Fibroblast of peridontal ligament (primary cell): Measurements from ENCODE around the gene MAML3.

Experiments used
- DNase-seq: peaks from one replicate; pipeline ENCODE4 v3.0.0-alpha.2; 2010; ENCODE audit errors: extremely low read depth

The MAML3 gene

DNA sequence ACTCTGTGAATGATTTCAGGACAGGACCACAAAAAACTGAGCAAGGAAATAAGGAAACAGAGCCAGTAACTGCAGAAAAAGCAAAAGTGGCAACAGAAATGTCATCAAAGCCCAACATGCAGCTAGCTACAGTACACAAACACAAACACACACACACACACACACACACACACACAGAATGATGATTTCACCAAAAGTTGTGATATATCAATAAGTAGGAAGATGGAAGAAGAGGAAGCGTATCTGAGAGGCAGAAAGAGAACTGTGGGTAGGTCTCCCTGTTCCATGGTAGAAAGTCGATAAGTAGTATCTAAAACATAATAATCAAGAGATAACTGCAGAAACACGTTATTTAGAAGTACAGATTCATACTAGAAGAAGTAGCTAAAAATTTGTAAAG, 340.1 kb downstream of the MAML3 start:
- no peak for DNase-seq

DNA sequence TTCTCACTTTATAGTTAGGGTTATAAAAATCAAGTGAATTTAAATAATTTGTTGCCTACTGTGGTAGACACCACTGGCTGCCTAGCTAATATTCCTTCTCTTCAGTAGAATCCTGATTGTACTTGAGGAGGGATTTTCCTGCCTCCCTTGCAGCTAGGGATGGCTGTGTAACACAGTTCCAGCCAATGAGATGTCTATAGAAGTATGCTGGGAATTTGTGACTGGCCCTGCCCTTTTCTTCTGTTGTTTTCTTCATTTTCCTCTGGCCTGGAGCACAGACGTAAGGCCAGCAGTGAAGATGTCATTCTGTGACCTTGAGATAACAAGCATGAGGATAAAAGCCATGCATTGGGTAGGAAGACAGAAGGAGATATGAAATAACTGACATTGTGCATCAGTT, 343.3 kb downstream of the MAML3 start:
- DNase-seq, result no peak

DNA sequence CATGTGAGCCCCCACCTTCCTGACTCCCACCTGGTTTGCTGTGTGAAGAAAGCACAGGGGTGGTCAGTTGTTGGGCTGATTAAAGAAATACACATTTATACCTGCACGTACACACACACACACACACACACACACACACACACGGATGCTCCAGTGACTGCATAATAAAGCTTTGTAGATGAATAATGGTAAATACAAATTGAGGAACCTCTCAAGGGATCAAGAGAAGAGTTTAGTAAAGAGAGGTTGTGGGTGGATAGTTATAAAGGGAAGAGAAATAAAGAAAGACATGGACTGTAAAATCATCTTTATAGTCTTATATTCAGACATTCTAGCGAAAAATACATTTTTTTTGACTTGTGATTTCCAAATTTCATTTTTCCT, 344.2 kb downstream of the MAML3 start:
- no peak for DNase-seq

DNA sequence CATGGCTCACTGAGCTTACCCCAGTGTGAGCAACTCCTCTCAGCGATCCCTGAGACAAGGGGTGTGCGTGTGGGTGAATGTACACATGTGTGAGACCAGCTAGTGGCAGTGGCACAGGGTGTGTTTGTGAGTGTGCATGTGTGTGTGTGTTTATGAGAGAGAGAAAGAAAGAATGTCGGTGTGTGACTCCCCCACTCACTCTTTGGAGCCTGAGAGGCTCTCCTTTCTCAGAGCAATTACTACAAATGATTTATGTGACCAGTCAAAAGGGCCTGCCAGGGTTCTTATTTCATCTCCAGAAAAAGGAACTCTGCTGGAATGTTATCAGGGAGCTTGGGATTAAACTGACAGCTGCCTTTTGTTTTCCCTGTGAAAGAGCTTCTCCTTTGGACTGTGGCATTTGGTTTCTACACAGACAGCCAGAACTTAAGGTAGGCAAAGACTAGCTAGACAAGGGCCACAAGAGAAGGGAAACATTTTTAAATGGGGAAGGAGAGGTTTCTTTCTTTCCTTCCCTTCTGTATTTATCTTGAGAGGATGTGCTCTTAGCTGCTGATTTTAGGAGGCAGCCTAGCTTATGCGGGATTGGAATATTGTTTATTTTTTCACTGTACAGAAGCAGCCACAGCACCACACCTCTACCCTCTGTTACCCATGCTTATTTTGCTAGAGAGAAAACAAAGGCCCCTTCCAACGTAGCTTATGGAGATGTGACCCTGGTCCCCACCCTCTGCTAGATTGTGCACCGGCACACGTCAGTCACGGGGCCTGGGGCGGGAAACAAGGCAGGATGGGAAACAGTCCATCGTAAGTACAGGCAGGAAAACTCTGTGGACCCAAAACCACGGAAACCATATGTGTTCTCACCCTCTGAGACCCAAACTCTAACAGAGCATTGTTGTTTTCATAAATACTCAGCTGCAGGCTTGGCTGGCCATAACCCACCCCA, 344.9 kb downstream of the MAML3 start:
- DNase-seq, result peak; percentile 25

DNA sequence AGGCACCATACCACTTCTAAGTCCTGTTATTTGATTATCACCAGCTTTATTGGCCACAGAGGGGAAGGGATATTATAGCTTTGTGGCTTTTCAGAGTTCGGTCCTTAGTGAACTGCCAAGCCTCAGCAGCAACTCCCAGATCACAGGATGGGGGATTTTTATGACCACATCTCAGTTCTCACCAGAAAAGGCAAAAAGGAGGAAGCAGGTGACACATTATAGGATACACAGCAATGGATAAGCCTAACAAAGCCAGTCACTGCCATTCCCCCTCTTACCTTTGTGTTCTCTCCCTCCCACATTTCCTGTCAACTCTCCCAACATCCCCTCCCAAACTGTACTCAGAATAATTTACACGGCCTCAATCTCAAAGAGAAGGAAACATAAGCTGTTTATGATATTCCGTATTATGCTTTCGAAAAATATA, 345.6 kb downstream of the MAML3 start:
- no peak for DNase-seq

DNA sequence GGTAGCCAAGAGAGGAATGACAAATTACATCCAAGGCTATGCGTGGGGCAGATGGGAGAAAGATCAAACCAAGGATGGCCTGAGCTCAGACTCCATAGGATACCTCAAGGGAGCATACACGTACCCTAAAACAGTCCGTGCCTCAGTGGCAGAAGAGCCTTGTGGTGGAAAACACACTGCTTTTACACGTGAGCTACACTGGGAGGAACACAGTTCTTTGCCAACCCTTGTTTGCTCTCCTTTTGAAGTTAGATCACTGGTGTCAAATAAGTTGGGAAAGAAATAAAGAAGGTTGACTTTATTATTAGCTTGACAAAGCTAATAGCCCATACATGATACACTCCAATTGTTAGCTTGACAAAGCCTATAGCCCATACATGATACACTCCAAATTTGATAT, 346.5 kb downstream of the MAML3 start:
- DNase-seq, result no peak

DNA sequence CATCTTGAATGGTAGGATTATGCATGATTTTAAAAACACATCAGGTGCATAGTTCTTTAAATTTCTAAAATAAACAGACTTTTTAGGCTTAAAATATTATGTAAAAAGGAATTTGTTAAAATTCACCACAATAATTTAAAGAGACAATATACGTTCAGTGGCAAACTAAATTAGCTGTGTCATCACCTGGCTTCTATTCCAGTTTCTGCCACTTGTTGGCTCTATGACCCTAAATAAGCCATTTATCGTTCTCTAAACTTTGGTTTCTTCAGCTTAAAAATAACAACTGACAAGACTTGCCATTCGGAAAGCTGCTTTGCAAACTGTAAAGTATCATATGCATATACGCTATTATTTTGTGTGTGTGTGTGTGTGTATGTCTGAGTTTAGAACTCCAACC, 347.1 kb downstream of the MAML3 start:
- no peak for DNase-seq

DNA sequence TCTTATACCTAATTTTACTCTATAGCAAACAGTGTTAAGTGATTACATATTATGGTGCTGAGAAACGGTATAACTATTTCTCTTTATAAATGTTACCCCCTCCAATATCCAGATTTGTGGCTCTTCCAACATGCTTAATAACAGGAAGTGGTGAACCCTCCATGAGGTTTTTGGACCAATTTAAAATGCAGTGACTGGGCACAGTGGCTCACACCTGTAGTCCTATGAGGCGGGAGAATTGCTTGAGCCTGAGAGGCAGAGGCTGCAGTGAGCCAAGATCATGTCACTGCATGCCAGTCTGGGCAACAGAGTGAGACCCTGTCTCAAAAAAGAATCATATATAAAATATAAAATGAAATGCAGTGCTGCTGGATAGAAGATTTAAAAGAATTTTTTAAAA, 351.1 kb downstream of the MAML3 start:
- no peak for DNase-seq

DNA sequence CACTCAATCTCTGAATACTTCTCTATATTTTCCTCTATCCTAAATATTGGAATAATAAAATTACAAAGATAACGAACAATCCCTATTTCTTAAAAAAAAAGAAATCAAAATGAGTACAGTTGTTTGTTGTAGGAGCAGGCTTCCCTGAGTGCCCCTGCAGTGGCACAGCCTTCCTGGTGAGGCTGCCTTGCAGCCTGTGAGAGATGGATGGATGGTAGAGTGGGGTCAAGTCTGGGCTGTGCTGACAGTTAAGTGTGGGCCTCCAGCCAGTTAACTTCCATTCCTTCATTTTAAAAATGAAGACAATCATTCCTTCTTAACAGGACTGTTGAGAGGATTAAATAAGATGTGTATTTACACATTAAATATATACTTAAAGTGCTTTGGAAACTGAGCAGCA, 351.5 kb downstream of the MAML3 start:
- no peak for DNase-seq

DNA sequence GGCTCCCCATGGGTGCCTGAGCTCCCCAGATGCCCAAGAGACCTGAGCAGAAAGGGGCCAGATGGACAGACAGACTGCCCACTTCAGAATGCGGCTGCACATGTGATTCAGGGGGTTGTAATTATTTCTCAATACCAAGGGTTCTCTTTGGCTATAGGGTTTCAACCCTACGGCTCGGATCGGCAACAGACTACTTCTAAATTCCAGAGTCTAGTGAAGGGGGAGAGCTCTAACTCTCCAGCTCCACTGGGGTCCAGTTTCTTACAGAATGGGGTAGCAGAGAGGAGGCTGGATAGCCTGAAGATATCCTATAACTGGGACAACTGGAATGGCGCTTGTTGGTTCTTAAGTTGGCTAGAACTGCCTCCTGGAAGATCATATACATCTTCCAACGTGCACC, 352.1 kb downstream of the MAML3 start:
- DNase-seq, result no peak

DNA sequence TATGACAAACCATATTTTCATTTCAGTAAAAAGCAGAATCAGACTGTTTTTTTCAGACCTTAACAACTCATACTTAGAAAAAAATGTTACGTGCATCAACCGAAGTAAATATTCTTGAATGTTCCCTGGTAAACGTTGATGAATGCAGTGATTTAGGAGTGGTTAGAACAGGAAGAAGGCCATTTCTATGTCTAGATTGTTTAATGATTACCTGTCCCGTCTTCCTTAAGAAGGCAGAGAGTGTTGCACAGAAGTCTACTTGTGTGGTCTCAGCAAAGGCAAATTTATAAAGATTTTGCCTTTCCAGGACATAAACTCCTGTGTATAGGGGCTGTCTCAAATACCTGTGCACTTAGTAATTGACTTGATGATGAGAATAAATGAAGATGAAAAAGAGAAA, 353.9 kb downstream of the MAML3 start:
- no peak for DNase-seq

DNA sequence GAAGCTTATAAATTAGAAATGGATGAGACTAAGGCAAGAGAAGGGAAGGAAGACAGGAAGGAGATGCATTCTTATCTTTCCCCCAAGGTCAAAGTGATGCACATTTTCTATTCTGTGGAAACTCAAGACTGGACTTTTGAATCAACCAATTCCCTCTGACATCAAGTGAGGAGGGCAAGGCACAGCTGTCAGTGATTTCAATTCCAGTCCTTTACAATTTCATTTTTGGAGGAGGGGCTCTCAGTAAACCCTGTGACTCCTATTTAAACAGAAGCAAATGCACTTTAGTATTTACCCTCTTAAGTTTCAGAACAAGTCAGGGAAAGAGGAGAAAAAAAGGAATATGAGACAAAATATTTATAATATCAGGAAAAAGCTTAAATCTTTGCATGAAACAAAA, 354.4 kb downstream of the MAML3 start:
- no peak for DNase-seq

DNA sequence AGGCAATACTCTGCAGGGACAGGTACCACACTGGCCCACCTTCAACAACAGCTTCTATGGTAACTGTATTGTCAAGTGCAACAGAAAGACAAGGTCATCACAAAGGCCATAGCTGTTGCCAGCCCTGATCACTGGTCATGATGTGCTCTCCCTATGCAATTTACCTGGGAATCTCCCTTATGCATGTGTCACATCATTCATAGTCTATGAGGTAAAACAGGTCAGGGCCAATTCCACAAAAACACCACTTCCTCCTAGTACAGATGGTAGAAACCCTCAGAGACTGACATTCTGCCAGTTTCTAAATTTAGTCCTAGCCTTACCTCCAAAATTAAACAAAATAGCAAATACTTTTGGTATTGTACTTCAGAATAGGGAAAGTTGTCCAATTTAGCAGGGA, 355.5 kb downstream of the MAML3 start:
- DNase-seq, result no peak

DNA sequence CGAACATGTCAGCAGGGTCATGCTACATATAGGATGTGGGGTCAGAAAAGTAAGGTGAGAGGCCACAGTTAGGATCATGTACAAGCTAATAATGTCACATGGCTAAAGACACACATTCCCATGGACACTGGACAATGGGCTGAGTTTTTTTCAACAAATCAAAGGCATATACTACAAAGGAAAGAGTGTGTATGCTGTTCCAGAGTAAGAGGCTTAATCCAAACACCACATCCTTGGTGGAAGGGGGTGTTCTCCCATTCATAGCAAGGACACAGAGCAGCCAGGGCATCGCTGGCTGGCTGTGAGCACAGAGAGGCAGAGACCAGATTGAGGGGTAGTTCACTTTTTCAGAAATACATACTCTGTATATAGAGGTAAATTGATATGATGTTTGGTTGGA, 356.7 kb downstream of the MAML3 start:
- DNase-seq, result no peak

DNA sequence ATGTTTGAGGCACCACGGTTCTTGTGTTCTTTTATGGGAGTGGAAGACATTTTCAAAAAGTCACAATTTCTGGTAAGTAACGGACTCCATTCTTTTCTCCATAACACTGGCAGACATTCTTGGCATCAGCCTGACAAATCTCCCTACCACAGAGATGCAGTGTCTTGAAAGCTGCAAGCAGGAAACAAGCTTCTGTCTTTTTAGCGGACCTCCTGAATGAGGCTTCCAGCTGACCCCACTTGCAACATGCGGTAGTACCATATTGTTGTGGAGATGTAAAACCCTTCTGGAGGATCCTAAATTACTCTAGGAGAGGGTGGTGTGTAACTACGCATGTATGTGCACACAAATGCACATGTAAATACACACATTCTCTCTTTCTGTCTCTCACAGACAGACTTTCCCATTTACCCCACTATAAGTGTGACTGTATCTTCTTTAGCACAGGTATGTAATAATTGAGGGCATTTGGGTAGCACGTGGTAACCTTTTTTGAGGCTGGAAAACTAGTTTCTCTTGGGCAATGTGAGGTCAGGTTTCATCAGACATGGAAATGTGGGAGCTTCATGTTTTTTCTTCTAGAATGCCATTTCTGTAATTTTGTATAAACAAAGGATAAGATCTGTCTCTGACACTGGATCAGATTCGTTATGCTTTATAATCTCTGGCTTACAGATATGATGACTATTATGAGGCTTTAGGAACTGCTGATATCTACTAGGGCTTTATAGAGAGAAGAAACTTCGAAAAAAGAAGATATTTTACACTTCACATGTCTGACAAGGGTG, 358.3 kb downstream of the MAML3 start:
- DNase-seq, result peak; percentile 75

DNA sequence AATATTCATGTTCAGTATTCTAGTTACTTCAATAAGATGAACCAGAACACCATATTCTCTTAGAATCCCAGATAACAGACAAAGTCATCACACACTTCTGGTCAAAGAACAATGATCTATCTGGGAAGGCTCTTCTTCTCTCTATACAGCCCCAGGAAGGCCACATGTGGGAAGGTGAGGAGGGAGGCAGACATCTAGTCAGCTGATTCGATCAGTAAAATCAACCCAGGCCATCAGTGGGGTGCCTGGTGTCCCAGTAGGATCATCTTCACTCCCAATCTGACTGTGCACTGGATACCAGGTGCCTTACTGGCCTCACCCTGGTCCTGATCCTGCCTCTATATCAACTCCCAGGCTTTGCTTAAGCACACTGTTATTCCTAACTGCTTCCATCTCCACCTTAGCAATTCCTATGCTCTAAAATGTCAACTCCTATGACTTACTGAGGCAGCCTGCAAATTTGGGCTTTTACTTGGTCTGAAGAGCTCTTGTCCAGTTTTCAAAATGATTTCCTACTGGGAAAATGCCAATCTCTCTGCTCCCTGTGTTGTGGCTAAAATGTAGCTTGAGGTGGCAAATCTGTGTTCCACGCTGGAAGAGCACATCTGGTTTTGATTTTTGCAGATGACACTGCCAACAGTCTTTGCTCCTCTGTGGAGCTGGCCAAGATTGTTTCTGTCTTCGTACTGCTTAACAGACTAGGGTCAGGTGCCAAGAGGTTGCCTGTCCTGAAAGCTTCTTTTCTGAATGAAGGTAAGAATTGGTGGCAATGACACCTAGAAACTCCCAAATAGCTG, 359.6 kb downstream of the MAML3 start:
- peak; percentile 89 for DNase-seq

DNA sequence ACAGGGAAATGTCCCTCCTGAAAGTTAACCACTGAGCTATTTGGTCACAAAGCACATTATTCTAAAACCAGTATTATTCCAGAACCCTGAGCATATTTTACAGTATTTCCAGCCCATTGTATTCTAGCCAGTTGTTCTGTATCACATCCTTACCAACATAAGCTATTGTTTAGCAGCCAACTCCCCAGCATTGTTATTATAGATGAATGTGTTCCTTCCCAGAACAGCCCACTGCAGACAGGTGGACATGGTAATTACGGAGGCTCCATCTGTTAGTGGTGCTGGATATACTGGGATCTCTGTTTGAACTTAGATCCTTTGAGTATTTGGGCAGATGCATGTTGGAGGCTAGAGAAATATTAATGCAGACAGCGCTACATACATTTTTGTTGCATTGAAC, 362.3 kb downstream of the MAML3 start:
- DNase-seq, result no peak

DNA sequence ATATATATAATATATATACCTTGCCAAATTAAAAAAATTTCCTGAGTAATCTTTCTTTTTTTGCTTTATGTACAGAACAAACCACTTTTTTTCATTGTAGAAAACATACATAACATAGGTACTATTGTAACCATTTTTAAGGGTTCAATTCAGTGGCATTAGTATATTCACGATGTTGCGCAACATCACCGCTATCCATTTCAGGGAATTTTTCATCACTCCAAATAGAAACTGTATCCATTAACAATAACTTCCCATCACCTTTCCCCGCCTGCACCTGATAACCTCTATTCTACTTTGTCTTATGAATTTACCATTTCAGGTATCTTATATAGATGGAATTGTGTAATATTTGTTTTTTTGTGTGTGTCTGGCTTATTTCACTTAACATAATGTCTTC, 363.7 kb downstream of the MAML3 start:
- no peak for DNase-seq

DNA sequence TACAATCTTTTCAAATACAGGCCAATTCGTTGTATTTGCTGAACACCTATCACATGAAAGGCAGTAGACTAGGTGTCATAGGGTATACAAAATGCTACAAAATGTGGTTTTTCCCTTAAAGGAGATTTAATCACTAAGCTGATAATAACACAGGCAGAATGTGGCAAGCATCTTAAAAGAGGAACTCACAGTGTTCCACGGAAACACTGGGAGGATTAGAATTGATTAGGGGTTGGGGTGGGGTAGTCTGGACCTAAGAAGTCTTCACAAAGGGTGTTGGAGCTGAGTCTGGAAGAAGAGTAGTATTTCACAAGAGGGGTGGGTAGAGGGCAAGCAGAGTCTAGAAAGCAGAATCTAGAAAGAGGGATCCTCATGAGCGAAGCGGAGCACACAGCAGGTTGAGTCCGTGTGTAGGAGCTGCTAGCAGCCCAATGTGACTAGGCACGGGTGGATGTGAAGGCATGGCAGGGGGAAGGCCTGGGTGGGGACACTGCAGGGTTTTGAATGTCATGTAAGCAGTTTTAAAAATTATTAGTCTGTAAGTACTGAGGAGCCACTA, 364.8 kb downstream of the MAML3 start:
- no peak for DNase-seq

DNA sequence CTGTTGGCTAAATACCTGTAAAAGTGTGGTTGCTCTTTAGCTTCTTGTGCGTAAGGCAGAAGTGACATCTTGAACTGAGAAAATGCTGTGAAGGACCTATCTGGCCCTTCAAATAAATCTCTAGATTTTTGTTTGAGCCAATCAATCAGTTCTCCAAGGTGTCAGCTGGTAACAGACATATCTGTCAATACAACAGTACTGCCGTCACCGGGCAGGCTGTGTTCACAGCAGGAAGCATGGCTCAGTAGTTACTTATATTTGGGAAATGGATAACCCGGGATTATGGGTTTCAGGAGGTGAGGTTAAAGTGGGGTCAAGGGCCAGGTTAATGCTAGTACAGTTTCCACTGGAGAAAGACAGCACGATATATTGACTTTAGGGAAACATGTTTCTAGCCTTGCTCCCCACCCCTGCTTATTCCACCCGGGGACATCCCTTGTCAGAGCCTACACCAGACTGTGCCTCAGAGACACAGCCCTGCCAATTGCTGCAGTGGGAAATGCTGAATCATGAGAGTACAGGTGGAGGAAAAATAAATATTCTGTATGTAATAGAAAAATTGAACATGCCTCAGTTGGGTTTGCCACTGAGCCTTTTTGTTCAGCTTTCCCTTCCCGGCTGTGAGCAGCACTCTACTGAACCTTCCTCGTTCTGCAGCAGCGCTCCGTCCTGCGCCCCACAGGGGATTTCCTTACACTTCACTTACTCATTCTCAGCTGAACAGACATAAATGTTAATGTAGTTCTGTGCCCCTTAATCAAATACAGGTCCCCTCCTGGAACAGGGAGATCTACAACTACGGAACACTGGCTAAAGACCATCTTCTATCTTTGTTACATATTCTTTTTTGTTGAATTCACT, 367.3 kb downstream of the MAML3 start:
- no peak for DNase-seq

DNA sequence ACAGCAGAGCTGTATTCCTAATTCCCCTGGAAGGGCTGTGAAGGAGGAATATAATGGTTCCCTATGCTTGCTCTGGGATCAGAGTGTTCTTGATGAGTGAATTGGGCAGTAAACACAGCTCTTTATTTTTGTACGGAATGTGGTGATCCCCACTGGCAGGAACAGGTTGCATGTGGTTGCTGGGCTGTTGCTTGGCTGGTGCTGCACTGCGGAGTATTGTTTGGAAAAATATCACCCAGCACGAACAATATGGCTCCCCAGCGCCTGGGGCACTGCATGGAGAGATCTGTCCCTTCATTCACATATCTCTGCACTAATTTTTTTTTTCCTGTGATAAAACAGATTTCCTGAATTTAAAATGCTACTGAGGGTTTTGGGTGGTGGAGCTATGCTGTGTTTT, 368.6 kb downstream of the MAML3 start:
- no peak for DNase-seq
